ENCODE data around the gene UMODL1. TPM values are rescaled to one million over a fixed set of nuclear protein-coding genes. Genes with fewer than 3 reads are reported as not detected.
A peak's percentile ranks its signal among the peaks of the same experiment; 100 is the strongest.

Gene UMODL1
- total RNA-seq, 1 donor from 2014 or later = 0.49 TPM

GRCh38 chr21:42030311-42030710 is 40.8 kb upstream of the UMODL1 start:
- DNase-seq (no peak), ATAC-seq (no peak)
- H3K27me3 ChIP-seq = no peaks in the 10 kb centered on the region
- no peak overlapping the region for H3K27ac ChIP-seq
- intact Hi-C loops (cut with DNase I) = no loop called here
- no peak for TF ChIP-seq CTCF (IDR thresholded peaks at IDR 0.05)
- no peaks in the 10 kb centered on the region for H3K9me3 ChIP-seq
- no peaks in the 10 kb centered on the region for H3K36me3 ChIP-seq
- no peaks in the 10 kb centered on the region for H3K4me1 ChIP-seq
- H3K4me3 ChIP-seq = no peak overlapping the region

GRCh38 chr21:42031241-42031640 is 39.9 kb upstream of the UMODL1 start:
- no peak for DNase-seq
- Histone ChIP-seq H3K9me3 (no peaks in the 10 kb centered on the region), H3K27me3 (no peaks in the 10 kb centered on the region), H3K4me3 (no peak overlapping the region), H3K4me1 (no peaks in the 10 kb centered on the region), H3K36me3 (no peaks in the 10 kb centered on the region), H3K27ac (no peak overlapping the region)
- no peak for TF ChIP-seq CTCF (IDR thresholded peaks at IDR 0.05)
- ATAC-seq = no peak
- intact Hi-C loops (cut with DNase I) = no loop called here

- TF ChIP-seq CTCF (IDR thresholded peaks at IDR 0.05) = no peak
- intact Hi-C loops (cut with DNase I) = no loop called here
- Histone ChIP-seq H3K36me3 (no peaks in the 10 kb centered on the region), H3K27me3 (no peaks in the 10 kb centered on the region), H3K9me3 (no peaks in the 10 kb centered on the region), H3K4me1 (no peaks in the 10 kb centered on the region), H3K4me3 (no peak overlapping the region), H3K27ac (no peak overlapping the region)
- ATAC-seq (no peak), DNase-seq (no peak)
Measured at GRCh38 chr21:42031816-42032215, 39.3 kb upstream of the UMODL1 start.

- no peaks in the 10 kb centered on the region for H3K9me3 ChIP-seq
- intact Hi-C loops (cut with DNase I) = no loop called here
- no peak for TF ChIP-seq CTCF (IDR thresholded peaks at IDR 0.05)
- H3K27me3 ChIP-seq = no peaks in the 10 kb centered on the region
- DNase-seq (no peak), ATAC-seq (no peak)
- H3K27ac ChIP-seq = no peak overlapping the region
- H3K36me3 ChIP-seq = no peaks in the 10 kb centered on the region
- H3K4me1 ChIP-seq = no peaks in the 10 kb centered on the region
- no peak overlapping the region for H3K4me3 ChIP-seq
Measured at GRCh38 chr21:42032266-42032665, 38.9 kb upstream of the UMODL1 start.

- Histone ChIP-seq H3K27me3 (no peaks in the 10 kb centered on the region), H3K9me3 (no peaks in the 10 kb centered on the region), H3K4me3 (no peak overlapping the region), H3K27ac (no peak overlapping the region), H3K4me1 (no peaks in the 10 kb centered on the region), H3K36me3 (no peaks in the 10 kb centered on the region)
- DNase-seq (no peak), ATAC-seq (peak; percentile 33)
- intact Hi-C loops (cut with DNase I) = no loop called here
- TF ChIP-seq CTCF (IDR thresholded peaks at IDR 0.05) = no peak
Measured at GRCh38 chr21:42032968-42033367, 38.1 kb upstream of the UMODL1 start.

- Histone ChIP-seq H3K36me3 (no peaks in the 10 kb centered on the region), H3K4me3 (no peak overlapping the region), H3K9me3 (no peaks in the 10 kb centered on the region), H3K27ac (no peak overlapping the region), H3K27me3 (no peaks in the 10 kb centered on the region), H3K4me1 (peaks cover 10% of the 10 kb centered on the region)
- TF ChIP-seq CTCF (IDR thresholded peaks at IDR 0.05) = no peak
- ATAC-seq = no peak
- intact Hi-C loops (cut with DNase I) = no loop called here
- no peak for DNase-seq
Measured at GRCh38 chr21:42036313-42036712, 34.8 kb upstream of the UMODL1 start.
